ENCODE data around the gene APRT.

Gene APRT

GRCh38 chr16:88759976-88760350 lies 51.8 kb downstream of the APRT start:
- TF ChIP-seq, protein P1, sequence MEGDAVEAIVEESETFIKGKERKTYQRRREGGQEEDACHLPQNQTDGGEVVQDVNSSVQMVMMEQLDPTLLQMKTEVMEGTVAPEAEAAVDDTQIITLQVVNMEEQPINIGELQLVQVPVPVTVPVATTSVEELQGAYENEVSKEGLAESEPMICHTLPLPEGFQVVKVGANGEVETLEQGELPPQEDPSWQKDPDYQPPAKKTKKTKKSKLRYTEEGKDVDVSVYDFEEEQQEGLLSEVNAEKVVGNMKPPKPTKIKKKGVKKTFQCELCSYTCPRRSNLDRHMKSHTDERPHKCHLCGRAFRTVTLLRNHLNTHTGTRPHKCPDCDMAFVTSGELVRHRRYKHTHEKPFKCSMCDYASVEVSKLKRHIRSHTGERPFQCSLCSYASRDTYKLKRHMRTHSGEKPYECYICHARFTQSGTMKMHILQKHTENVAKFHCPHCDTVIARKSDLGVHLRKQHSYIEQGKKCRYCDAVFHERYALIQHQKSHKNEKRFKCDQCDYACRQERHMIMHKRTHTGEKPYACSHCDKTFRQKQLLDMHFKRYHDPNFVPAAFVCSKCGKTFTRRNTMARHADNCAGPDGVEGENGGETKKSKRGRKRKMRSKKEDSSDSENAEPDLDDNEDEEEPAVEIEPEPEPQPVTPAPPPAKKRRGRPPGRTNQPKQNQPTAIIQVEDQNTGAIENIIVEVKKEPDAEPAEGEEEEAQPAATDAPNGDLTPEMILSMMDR (IDR thresholded peaks at IDR 0.05): no peak
